Adrenal gland (tissue), 5 donors: ENCODE measurements around the gene PRR27.

Experiments used
- CTCF ChIP-seq, 6 experiments: fragments of 450-650 bp in 4 of 6; fragments of 200-600 bp in 2 of 6; sonication (generic) in 1 of 6; IDR thresholded peaks; 1 replicate in 5 of 6; 2 replicates in 1 of 6; pipeline versions ENCODE4 v1.5.1 to v1.8.0; 2016 to 2021; ENCODE audit warnings: antibody characterized with exemption in 6 of 6, mild to moderate bottlenecking in 2 of 6, moderate library complexity in 1 of 6
- POLR2A ChIP-seq, 2 donors: fragments of 450-650 bp; IDR thresholded peaks; one replicate each; pipeline ENCODE4 v1.6.1; 2017; ENCODE audit warnings: antibody characterized with exemption in 2 of 2, mild to moderate bottlenecking in 2 of 2, moderate library complexity in 1 of 2
- donor health status: DM: no; HTN: no; CAD: no.

GRCh38 chr4:70181864-70182263, 27.8 kb downstream of the PRR27 start:
- TF ChIP-seq CTCF (IDR thresholded peaks at IDR 0.05): no peak
- no peak for TF ChIP-seq POLR2A (IDR thresholded peaks at IDR 0.05)
